Measurements from ENCODE around the gene HHIP.

HHIP gene

DNA sequence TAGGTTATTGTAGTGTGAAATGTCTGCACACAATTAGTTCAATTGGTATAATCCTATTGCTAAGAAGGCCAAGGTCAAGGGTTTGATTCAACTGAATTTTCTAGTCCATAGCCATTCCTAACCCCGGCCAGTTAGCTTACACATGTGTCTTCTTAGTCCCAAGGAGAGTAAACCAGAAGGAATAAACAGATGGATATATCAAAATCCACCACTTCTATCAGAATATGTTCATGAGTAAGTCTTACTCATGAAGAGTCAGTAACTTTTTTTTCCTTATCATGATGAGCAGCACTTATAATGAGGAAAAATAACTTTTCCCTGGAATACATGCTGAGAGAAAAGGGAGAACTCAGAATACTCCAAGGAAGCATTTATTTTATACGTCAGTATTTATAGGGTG lies 9.5 kb downstream of the HHIP start:
- H3K4me3 ChIP-seq (ENCODE audit: low read depth, low read length): no peak overlapping the region
- TF ChIP-seq, protein P1, sequence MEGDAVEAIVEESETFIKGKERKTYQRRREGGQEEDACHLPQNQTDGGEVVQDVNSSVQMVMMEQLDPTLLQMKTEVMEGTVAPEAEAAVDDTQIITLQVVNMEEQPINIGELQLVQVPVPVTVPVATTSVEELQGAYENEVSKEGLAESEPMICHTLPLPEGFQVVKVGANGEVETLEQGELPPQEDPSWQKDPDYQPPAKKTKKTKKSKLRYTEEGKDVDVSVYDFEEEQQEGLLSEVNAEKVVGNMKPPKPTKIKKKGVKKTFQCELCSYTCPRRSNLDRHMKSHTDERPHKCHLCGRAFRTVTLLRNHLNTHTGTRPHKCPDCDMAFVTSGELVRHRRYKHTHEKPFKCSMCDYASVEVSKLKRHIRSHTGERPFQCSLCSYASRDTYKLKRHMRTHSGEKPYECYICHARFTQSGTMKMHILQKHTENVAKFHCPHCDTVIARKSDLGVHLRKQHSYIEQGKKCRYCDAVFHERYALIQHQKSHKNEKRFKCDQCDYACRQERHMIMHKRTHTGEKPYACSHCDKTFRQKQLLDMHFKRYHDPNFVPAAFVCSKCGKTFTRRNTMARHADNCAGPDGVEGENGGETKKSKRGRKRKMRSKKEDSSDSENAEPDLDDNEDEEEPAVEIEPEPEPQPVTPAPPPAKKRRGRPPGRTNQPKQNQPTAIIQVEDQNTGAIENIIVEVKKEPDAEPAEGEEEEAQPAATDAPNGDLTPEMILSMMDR (conservative IDR thresholded peaks at IDR 0.05; ENCODE audit: low read depth, low read length): no peak
- DNase-seq (ENCODE audit: low read depth): no peak

DNA sequence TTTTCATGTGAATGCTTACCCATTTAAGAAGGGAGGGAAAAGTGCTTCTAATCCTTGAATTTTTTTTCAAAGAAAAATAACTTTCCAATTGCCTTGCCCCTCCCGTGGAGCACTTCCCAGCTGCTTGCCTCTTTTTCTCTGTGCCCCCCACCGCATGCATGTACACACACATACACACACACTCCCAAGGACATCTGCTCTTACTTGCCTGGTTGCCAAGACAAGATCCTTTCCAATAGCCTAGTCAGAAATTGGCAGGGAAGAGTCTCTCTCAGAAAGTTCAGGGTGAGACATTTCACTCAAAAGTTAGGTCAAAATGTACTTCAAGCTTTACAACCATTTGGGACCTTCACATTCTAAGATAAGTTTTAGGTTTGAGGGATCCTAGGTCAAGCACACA lies 10.9 kb downstream of the HHIP start:
- DNase-seq (ENCODE audit: low read depth): peak; percentile 35
- TF ChIP-seq, protein P1 (conservative IDR thresholded peaks at IDR 0.05; ENCODE audit: low read depth, low read length): no peak
- H3K4me3 ChIP-seq (ENCODE audit: low read depth, low read length): no peak overlapping the region

DNA sequence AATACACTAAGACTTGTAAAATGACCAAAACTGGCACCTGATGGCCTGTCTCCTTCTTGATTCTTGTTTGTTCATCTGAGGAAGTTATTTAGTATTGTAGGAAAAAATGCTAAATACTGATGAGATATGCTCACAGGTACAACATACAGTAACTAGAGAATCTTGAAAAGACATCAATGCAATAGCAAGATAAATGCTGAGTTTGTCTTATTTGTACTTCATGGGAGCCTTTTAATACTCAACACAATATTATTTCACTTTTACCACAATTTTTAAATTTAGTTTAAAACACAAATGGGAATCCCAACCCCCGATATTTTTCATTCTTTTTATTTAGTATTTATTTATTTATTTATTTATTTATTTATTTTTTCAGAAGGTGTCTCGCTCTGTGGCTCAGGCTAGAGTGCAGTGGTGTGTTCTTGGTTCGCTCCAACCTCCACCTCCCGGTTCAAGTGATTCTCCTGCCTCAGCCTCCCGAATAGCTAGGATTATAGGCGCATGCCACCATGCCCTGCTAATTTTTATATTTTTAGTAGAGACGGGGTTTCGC lies 12.1 kb downstream of the HHIP start:
- H3K4me3 ChIP-seq (ENCODE audit: low read depth, low read length): no peak overlapping the region
- TF ChIP-seq, protein P1 (conservative IDR thresholded peaks at IDR 0.05; ENCODE audit: low read depth, low read length): no peak
- DNase-seq (ENCODE audit: low read depth): no peak

DNA sequence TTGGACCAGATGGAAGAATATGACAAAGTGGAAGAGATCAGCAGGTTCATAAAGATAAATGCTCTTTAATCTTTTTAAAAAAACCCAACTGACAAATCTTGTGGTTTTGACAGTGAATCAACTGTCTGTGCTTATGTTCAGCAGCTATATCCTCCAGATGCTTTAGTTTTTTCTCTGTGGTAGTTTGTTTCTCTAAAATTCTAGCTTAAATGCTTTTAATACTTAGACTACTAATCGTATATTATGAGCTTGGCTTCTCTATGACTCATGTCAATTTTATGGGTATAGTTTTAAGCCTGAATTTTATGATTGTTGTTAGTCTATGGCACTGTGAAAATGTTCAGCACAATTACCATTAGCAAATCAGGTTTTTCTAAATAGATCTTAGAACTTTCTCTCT lies 12.9 kb downstream of the HHIP start:
- no peak overlapping the region for H3K4me3 ChIP-seq (ENCODE audit: low read depth, low read length)
- TF ChIP-seq, protein P1 (conservative IDR thresholded peaks at IDR 0.05; ENCODE audit: low read depth, low read length): no peak
- DNase-seq (ENCODE audit: low read depth): peak; percentile 23

DNA sequence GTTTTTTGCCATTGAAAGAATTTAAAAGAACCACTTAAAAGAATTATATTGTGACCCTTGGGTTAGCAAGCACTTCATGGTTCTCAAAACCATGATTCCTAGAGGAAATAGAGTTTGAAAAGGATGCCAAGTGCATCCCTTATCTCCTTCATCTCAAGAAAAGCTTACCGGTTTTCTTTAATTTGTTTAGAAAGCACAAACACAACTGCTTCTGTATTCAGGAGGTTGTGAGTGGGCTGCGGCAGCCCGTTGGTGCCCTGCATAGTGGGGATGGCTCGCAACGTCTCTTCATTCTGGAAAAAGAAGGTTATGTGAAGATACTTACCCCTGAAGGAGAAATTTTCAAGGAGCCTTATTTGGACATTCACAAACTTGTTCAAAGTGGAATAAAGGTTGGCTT lies 13.5 kb downstream of the HHIP start:
- no peak overlapping the region for H3K4me3 ChIP-seq (ENCODE audit: low read depth, low read length)
- TF ChIP-seq, protein P1 (conservative IDR thresholded peaks at IDR 0.05; ENCODE audit: low read depth, low read length): no peak

DNA sequence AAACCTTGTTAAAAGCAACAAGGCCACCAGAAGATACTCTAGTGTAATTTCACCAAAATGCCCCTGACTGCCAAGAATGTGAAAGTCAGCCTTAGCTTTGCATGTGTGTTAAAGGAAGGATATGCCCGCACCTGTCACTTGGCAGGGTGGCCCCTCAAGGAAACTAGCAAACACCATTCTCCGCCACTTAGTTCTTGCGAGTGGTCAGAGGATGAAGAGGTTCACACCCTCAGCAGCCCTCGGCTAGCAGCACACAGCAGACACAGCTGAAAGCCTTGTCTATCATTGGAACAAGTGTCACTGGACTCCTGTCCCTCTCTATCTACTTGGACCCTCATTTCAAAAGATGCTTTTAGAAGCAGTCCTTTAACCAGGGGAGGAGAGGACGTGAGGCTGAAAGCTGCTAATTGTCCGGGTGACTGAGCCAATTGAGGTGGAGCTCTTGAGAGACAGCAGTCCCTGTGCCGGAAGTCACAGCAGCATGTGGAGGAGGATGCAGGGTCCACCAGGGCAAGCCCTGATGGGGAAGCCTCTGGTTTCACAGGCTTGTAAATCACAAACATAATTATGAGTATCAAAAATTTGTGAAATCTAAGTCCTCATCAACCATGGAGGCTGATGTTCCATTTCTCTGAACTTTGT lies 18.0 kb downstream of the HHIP start:
- TF ChIP-seq, protein P1 (conservative IDR thresholded peaks at IDR 0.05; ENCODE audit: low read depth, low read length): no peak
- no peak for DNase-seq (ENCODE audit: low read depth)
- no peak overlapping the region for H3K4me3 ChIP-seq (ENCODE audit: low read depth, low read length)

More for the DNA sequence above, 13.5 kb downstream of the HHIP start:
- no peak for DNase-seq (ENCODE audit: low read depth)

Data from choroid plexus epithelial cell (primary cell).